ENCODE data around the gene EFL1.

DNA sequence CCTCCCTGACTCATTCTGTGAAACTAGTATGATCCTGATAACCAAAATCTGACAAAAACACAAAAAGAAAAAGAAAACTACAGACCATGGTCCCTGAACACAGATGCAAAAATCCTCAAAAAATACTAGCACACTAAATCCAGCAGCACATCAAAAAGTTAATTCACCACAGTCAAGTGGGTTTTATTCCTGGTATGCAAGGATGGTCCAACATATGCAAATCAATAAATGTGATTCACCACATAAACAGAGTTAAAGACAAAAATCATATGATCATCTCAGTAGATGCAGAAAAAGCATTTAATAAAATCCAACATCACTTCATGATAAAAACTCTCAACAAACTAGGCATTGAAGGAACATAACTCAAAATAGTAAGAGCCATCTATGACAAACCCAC lies 12.9 kb upstream of the EFL1 start:
- TF ChIP-seq, protein P1, sequence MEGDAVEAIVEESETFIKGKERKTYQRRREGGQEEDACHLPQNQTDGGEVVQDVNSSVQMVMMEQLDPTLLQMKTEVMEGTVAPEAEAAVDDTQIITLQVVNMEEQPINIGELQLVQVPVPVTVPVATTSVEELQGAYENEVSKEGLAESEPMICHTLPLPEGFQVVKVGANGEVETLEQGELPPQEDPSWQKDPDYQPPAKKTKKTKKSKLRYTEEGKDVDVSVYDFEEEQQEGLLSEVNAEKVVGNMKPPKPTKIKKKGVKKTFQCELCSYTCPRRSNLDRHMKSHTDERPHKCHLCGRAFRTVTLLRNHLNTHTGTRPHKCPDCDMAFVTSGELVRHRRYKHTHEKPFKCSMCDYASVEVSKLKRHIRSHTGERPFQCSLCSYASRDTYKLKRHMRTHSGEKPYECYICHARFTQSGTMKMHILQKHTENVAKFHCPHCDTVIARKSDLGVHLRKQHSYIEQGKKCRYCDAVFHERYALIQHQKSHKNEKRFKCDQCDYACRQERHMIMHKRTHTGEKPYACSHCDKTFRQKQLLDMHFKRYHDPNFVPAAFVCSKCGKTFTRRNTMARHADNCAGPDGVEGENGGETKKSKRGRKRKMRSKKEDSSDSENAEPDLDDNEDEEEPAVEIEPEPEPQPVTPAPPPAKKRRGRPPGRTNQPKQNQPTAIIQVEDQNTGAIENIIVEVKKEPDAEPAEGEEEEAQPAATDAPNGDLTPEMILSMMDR (conservative IDR thresholded peaks at IDR 0.05; ENCODE audit: low read length) = no peak
- no peak for TF ChIP-seq EZH2phosphoT487 (IDR thresholded peaks at IDR 0.05; ENCODE audit: borderline replicate concordance, low read depth, low read length)

Data from OCI-LY7 (cell line).